Measurements from ENCODE around the gene SPTLC3. TPM values are rescaled to one million over a fixed set of nuclear protein-coding genes. Genes with fewer than 3 reads are reported as not detected.

Gene SPTLC3
- total RNA-seq, 1 donor from 2014 or later: 0.41 TPM

DNA sequence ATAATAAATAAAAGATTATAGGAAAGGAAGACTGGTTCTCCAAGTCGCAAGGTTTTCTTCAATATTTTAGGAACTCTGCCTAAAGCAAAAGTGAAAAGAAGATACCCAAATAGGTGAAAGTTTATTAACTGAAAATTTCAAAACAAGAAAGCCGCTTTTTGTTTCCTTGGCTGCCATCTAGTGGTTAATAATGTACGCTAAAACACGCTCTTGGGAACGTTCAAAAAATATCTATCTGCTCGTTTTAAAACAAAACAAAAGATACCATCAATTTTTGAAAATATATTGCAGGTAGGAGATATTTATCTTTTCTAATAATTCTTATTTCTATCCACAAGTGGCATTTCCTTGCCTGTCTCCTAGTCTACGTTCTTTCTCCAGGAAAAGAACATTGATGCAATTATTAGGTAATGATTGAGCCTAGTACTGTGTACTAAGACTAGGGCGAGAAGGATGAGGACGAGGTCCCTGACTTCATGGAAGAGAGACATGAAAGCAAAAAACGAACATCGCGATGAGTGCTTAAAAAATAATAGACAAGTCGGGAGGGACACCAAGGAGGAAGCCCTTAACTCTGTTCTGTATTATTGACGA lies 97.2 kb downstream of the SPTLC3 start:
- TF ChIP-seq, protein P1, sequence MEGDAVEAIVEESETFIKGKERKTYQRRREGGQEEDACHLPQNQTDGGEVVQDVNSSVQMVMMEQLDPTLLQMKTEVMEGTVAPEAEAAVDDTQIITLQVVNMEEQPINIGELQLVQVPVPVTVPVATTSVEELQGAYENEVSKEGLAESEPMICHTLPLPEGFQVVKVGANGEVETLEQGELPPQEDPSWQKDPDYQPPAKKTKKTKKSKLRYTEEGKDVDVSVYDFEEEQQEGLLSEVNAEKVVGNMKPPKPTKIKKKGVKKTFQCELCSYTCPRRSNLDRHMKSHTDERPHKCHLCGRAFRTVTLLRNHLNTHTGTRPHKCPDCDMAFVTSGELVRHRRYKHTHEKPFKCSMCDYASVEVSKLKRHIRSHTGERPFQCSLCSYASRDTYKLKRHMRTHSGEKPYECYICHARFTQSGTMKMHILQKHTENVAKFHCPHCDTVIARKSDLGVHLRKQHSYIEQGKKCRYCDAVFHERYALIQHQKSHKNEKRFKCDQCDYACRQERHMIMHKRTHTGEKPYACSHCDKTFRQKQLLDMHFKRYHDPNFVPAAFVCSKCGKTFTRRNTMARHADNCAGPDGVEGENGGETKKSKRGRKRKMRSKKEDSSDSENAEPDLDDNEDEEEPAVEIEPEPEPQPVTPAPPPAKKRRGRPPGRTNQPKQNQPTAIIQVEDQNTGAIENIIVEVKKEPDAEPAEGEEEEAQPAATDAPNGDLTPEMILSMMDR (IDR thresholded peaks at IDR 0.05; ENCODE audit: unreplicated experiment): peak; percentile 80
- Mint-ChIP-seq H3K4me3 (ENCODE audit: unreplicated experiment) (no peak overlapping the region), H3K9me3 (ENCODE audit: unreplicated experiment) (no peaks in the 10 kb centered on the region), H3K4me1 (ENCODE audit: unreplicated experiment) (peaks cover 5% of the 10 kb centered on the region), H3K27ac (ENCODE audit: unreplicated experiment) (no peak overlapping the region), H3K27me3 (ENCODE audit: unreplicated experiment) (peaks cover 3% of the 10 kb centered on the region), H3K36me3 (ENCODE audit: low read depth, unreplicated experiment) (no peaks in the 10 kb centered on the region)
- DNase-seq (ENCODE audit: low spot score): no peak

DNA sequence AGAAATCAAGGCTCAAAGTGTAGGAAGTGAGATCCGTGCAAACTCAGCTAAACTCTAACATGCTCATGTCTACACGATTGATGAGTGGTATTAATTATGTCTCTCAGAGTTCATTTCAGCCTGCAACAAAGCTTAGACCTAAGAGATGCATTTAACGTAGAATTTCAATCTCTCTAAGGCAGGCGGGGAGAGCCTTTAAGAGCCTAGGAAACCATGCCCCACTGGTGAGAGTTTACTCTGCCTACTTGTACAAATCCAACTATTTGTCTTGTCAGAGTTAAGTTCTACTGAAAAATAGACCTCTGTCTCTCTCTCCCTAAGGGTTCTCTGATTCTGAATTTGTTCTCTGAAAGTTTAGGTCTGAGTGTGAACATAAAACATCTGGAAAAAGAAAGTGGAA lies 100.9 kb downstream of the SPTLC3 start:
- H3K4me1 Mint-ChIP-seq (ENCODE audit: unreplicated experiment): peaks cover 5% of the 10 kb centered on the region
- H3K4me3 Mint-ChIP-seq (ENCODE audit: unreplicated experiment): no peak overlapping the region
- TF ChIP-seq, protein P1 (IDR thresholded peaks at IDR 0.05; ENCODE audit: unreplicated experiment): no peak
- no peaks in the 10 kb centered on the region for H3K36me3 Mint-ChIP-seq (ENCODE audit: low read depth, unreplicated experiment)
- no peak for DNase-seq (ENCODE audit: low spot score)
- H3K27ac Mint-ChIP-seq (ENCODE audit: unreplicated experiment): no peak overlapping the region
- H3K27me3 Mint-ChIP-seq (ENCODE audit: unreplicated experiment): peaks cover 3% of the 10 kb centered on the region
- no peaks in the 10 kb centered on the region for H3K9me3 Mint-ChIP-seq (ENCODE audit: unreplicated experiment)

DNA sequence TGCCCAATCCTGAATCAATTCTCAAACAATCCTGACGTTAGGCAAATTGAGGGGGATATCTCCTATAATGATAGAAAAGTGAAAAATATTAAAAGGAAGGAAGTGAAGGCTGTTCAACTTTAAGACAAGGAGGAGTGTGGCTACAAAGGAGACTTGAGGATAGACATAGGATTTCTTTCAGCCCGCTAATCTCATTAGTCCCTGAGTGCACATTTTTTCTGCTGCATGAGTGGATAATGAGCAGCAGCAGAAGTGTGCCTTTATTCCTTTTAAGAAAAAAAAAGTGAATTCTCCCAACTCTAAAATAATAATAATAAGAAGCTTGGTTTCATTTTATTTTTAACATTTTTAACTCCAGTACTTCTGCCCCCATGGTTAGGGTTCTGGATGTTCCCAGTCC lies 102.0 kb downstream of the SPTLC3 start:
- Mint-ChIP-seq H3K4me1 (ENCODE audit: unreplicated experiment) (peaks cover 5% of the 10 kb centered on the region), H3K9me3 (ENCODE audit: unreplicated experiment) (no peaks in the 10 kb centered on the region), H3K27me3 (ENCODE audit: unreplicated experiment) (peaks cover 3% of the 10 kb centered on the region), H3K36me3 (ENCODE audit: low read depth, unreplicated experiment) (no peaks in the 10 kb centered on the region), H3K27ac (ENCODE audit: unreplicated experiment) (no peak overlapping the region), H3K4me3 (ENCODE audit: unreplicated experiment) (no peak overlapping the region)
- DNase-seq (ENCODE audit: low spot score): no peak
- TF ChIP-seq, protein P1 (IDR thresholded peaks at IDR 0.05; ENCODE audit: unreplicated experiment): no peak

DNA sequence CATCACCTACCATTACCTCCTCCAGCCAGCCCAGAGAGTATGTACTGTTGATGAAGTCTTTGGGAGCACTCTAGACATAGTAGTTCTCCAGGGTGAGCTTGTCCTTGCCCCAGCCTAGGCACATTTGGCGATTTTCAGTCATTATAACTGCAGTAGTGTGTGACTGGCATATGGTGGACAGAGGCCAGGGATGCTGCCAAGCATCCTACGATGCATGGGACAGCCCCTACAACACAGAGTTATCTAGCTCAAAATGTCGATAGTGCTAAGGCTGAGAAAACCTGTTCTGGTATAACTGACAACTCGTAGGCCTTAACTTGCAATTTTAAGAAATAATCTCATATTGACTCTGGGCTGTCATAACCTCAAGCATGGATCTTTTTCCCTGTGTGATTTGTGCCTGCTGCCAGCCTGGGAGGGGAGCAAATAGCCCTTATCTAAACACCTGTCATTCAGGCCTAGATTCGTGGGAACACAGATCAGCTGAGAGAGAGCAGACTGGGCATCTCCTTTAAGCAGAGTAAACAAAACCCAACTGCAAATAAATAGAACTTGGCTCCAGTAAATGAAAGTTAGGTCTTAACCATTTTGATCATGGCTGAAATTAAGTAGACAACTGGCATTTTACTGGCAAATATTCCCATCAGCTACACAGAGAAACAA lies 102.6 kb downstream of the SPTLC3 start:
- Mint-ChIP-seq H3K4me3 (ENCODE audit: unreplicated experiment) (no peak overlapping the region), H3K36me3 (ENCODE audit: low read depth, unreplicated experiment) (no peaks in the 10 kb centered on the region)

DNA sequence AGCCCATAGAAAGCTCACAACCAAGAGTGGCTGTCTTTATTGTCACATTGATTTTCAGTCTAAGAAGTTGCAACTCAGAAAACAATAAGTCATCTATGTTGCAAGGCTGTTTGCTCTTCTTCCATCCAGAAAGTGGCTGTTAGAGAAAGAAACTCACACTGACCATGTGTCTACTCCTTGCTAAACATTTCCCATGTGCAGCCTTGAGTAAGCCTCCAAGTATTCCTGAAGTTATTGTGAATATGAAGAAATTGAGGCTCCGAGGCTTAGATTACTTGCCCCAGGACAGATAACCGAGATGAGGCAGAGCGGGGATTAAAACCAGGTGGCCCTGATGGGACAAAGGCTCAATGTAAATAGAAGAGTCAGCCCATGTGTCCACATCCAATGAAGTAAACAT lies 105.0 kb downstream of the SPTLC3 start:
- TF ChIP-seq, protein P1 (IDR thresholded peaks at IDR 0.05; ENCODE audit: unreplicated experiment): no peak
- Mint-ChIP-seq H3K27me3 (ENCODE audit: unreplicated experiment) (no peaks in the 10 kb centered on the region), H3K9me3 (ENCODE audit: unreplicated experiment) (no peaks in the 10 kb centered on the region), H3K4me3 (ENCODE audit: unreplicated experiment) (no peak overlapping the region), H3K36me3 (ENCODE audit: low read depth, unreplicated experiment) (no peaks in the 10 kb centered on the region), H3K4me1 (ENCODE audit: unreplicated experiment) (no peaks in the 10 kb centered on the region), H3K27ac (ENCODE audit: unreplicated experiment) (no peak overlapping the region)
- no peak for DNase-seq (ENCODE audit: low spot score)

More for the DNA sequence above, 102.6 kb downstream of the SPTLC3 start:
- TF ChIP-seq, protein P1 (IDR thresholded peaks at IDR 0.05; ENCODE audit: unreplicated experiment): no peak
- H3K4me1 Mint-ChIP-seq (ENCODE audit: unreplicated experiment): peaks cover 5% of the 10 kb centered on the region
- H3K27ac Mint-ChIP-seq (ENCODE audit: unreplicated experiment): no peak overlapping the region
- no peak for DNase-seq (ENCODE audit: low spot score)
- peaks cover 3% of the 10 kb centered on the region for H3K27me3 Mint-ChIP-seq (ENCODE audit: unreplicated experiment)
- no peaks in the 10 kb centered on the region for H3K9me3 Mint-ChIP-seq (ENCODE audit: unreplicated experiment)
